NB4 (cell line): ENCODE data around the gene RBKS.

Experiments
- MYC ChIP-seq: IDR thresholded peaks from 2 replicates; pipeline ENCODE4 v1.6.1; 2011; ENCODE audit warnings: low read depth, low read length
- POLR2A ChIP-seq: IDR thresholded peaks from 2 replicates; pipeline ENCODE4 v1.6.1; 2011; ENCODE audit warnings: mild to moderate bottlenecking; ENCODE audit not compliant: insufficient read length; ENCODE audit errors: extremely low read depth
- TF ChIP-seq, protein P1 (sequence below): IDR thresholded peaks from one replicate; pipeline ENCODE4 v1.5.1; 2012; ENCODE audit warnings: low read depth, low read length
- TF ChIP-seq, protein P2 (sequence below): IDR thresholded peaks from 2 replicates; pipeline ENCODE4 v1.6.1; 2011; ENCODE audit warnings: low read depth, low read length

DNA sequence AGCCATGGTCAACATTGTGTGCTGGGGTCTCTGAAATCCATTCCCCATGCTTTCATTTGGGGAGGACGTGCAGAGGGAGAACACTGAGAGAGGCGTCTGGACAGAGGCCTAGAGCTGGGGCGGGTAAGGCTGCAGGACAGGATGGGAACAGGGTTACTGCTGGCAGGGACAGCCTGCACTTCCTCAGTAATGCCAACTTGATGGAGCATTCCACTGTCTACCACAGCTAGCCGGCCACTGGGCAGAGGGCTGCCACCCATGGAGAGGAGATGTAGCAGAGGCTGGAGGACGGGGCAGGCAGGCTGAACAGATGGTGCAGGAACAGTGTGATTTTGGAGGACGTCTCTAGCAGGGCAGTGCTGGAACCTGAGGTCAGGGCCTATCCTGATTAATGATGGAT is 89.3 kb downstream of the RBKS start:
- TF ChIP-seq, protein P1, sequence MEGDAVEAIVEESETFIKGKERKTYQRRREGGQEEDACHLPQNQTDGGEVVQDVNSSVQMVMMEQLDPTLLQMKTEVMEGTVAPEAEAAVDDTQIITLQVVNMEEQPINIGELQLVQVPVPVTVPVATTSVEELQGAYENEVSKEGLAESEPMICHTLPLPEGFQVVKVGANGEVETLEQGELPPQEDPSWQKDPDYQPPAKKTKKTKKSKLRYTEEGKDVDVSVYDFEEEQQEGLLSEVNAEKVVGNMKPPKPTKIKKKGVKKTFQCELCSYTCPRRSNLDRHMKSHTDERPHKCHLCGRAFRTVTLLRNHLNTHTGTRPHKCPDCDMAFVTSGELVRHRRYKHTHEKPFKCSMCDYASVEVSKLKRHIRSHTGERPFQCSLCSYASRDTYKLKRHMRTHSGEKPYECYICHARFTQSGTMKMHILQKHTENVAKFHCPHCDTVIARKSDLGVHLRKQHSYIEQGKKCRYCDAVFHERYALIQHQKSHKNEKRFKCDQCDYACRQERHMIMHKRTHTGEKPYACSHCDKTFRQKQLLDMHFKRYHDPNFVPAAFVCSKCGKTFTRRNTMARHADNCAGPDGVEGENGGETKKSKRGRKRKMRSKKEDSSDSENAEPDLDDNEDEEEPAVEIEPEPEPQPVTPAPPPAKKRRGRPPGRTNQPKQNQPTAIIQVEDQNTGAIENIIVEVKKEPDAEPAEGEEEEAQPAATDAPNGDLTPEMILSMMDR, result no peak
- TF ChIP-seq POLR2A, result no peak
- no peak for TF ChIP-seq MYC
- TF ChIP-seq, protein P2, sequence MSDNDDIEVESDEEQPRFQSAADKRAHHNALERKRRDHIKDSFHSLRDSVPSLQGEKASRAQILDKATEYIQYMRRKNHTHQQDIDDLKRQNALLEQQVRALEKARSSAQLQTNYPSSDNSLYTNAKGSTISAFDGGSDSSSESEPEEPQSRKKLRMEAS, result no peak
